ENCODE results near the gene GTF2H2C. TPM values are rescaled to one million over a fixed set of nuclear protein-coding genes. Genes with fewer than 3 reads are reported as not detected.
"Not testable (repeated sequence)": the region's sequence is repeated elsewhere in the genome, so short reads cannot be mapped to it uniquely, and the experiment has no call there.

GTF2H2C gene
- polyA plus RNA-seq (ENCODE audit: insufficient read length in 10 of 10): 10 to 100 TPM; 22.4 to 53.3 (median 28.1) TPM
- long read RNA-seq, donor 1, partial matches to known transcripts: 0 of 1 reads
- long read RNA-seq, donor 1, other reads (novel, unspliced or antisense): 0 of 1 reads
- long read RNA-seq, donor 2, partial matches to known transcripts: 0 of 1 reads
- long read RNA-seq, donor 2, other reads (novel, unspliced or antisense): 0 of 1 reads
- long read RNA-seq, donor 3: 0 reads
- long read RNA-seq, donor 4, partial matches to known transcripts: 0 of 5 reads
- long read RNA-seq, donor 4, other reads (novel, unspliced or antisense): 0 of 5 reads
- long read RNA-seq, donor 5, partial matches to known transcripts: 0 of 1 reads
- long read RNA-seq, donor 5, other reads (novel, unspliced or antisense): 0 of 1 reads
- long read RNA-seq, donor 6, partial matches to known transcripts: 0 of 1 reads
- long read RNA-seq, donor 6, other reads (novel, unspliced or antisense): 0 of 1 reads
- long read RNA-seq, donor 7, partial matches to known transcripts: 0 of 1 reads
- long read RNA-seq, donor 7, other reads (novel, unspliced or antisense): 0 of 1 reads
- long read RNA-seq, donor 8, partial matches to known transcripts: 0 of 1 reads
- long read RNA-seq, donor 8, other reads (novel, unspliced or antisense): 0 of 1 reads
- long read RNA-seq, donor 9: 0 reads

DNA sequence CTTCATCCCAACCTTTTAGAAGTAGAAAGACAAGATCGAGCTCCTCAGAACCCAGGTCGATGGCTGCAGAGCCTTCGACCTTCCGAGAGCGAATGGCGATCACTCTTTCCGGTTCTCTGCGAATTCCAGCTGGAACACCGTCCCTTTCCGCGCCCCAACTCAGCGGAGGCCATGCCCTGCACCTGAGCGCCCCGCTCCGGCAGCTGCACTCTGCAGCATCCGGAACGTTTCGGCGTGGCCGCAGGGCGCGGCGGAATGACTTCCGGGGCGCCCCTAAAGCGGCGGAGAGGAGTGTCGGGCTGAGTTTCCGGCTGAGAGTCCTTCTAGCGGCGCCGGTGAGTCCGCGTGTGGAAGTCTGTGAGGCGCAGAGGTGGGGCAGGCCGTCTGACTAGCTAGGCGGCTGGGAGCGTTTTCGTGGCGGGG is at the start of gene GTF2H2C:
TSS of gene GTF2H2C (plus strand) at position 284 of the 423 bp plus-strand sequence. CDS start 4,942 bp downstream, outside the sequence.
- peak; percentile 37 to 78 (median 53) for DNase-seq

GRCh38 chr5:69510694-69511093 is 49.3 kb upstream of the GTF2H2C start:
- no peak for DNase-seq

DNA sequence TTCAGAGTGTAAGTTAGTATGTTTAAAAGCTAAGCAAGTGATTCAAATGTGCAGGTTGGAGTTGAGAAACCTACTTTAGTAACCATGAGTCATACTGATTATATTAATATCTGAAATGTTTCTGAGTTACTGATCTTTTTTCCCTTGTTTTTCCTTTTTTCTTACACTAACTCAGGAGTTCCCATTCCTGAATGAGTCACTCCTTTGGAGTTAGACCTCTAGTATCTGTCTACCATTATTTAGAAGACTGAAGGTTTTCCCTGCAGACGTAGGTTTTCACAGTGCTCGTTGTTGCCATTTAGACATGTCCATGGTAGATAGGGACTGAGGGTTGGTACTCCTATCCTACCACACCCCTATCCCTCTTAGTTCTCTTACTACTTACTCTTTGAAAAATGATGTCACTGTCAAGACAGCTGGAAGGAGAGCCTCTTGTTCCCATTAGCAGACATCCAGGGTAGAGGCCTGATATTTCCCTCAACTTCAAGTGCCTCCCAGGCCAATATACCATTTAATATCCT is 47.2 kb upstream of the GTF2H2C start:
- DNase-seq: peak in 1 of 3 donors; percentile 36

DNA sequence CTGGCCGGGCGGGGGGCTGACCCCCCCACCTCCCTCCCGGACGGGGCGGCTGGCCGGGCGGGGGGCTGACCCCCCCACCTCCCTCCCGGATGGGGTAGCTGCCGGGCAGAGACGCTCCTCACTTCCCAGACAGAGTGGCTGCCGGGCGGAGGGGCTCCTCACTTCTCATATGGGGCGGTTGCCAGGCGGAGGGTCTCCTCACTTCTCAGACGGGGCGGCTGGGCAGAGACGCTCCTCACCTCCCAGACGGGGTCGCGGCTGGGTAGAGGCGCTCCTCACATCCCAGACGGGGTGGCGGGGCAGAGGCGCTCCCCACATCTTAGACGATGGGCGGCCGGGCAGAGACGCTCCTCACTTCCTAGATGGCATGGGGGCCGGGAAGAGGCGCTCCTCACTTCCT is 44.4 kb upstream of the GTF2H2C start:
- DNase-seq: not testable (repeated sequence)

DNA sequence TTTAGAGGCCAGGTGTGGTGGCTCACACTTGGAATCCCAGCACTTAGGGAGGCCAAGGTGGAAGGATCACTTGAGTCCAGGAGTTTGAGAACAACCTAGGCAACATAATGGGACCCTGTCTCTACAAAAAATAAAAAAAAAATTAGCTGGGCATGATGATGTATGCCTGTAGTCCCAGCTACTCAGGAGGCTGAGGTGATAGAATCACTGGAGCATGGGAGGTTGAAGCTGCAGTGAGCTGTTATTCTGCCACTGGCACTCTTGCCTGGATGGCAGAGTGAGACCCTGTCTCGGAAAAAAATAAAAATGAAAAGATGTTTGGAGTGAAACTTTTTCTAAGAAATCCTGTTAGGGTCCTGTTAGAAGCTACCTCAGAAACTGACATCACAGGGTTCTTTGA is 43.2 kb upstream of the GTF2H2C start:
- no peak for DNase-seq

GRCh38 chr5:69517763-69518212 is 42.2 kb upstream of the GTF2H2C start:
- DNase-seq: no peak

DNA sequence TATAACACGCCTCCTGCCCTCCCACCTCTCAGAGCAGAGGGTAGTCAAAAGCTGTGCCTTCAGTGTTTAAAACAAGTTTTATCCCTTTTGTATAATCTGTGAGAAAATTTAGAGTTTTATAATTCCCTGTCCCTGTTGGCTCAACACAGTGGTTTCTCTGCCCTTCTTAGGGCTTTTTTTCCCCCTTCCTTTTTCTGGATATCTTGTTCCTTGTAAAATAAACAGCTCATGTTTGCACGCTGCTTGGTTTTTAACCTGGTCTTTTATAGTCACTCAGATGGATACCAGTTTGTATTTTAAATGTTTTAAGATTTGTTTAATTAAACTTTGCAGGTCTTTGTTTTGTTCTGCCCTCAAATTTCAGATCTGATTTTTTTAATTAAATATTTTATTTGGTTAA is 40.7 kb upstream of the GTF2H2C start:
- DNase-seq: no peak

GRCh38 chr5:69522035-69522434 is 38.0 kb upstream of the GTF2H2C start:
- DNase-seq: no peak

DNA sequence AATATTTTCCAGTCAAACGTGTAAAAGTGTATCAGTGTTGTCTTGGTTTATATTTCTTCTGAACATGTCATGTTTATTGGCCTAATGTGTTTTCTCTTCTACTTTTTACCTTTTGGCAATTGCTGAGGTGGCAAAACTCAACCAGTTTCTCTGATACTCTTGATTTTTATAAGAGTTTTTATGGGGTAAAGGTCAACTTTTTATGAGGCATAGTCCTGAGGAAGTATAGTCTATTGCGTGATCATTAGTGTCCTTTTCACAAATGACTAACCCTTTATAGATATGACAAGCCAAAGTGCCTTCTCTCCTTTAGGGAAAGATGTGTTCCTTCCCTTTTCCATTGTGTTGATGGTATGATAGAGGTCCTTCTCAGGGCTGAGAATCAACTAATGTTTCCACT is 34.5 kb upstream of the GTF2H2C start:
- no peak for DNase-seq

GRCh38 chr5:69526660-69527059 is 33.3 kb upstream of the GTF2H2C start:
- no peak for DNase-seq

DNA sequence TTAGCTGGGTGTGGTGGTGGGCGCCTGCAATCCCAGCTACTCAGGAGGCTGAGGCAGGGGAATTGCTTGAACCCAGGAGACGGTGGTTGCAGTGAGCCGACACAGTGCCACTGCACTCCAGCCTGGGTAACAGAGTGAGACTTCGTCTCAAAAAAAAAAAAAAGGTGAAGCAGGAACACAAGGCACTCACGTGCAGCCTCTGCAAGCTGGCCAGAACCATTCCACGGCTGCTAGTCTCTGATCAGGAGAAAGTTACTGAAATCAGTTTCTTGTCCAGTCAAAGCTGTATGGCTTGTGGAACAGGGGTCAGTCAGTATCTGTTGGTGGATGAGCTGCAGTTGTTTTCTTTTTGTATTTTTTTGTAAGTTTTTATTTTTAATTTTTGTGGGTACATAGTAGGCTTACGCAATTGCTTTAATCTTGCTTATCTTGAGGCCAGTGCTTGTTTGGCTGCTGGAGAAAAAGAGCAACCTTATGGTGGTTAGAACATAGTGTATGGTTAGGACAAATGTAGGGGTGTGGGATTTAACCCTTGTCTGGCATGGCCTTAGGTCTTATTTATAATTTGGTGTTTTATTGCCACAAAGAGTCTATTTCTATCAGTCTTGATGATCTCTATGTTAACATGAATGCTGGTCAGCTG is 32.7 kb upstream of the GTF2H2C start:
- no peak for DNase-seq

DNA sequence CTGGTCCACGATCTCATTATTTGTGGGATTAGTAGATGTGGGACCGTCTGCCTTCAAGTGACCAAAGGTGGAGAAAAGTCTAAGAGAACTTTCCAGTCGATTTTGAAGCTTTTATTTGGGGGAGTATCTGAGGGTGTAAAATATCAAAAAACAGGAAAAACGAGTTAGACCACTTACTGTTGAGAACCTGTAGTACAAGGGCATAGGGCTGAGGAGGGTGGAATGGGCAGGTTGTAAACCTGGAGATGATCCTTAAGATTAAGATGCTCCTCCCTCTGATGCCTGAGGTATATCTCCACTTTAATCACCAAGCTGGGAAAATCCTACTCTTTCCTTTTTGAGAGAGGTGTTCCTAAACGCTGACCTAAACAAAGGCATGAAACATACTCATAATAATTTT is 32.0 kb upstream of the GTF2H2C start:
- no peak for DNase-seq

- DNase-seq: no peak
Measured at GRCh38 chr5:69528609-69529008, 31.4 kb upstream of the GTF2H2C start.

GRCh38 chr5:69530561-69531405 is 29.2 kb upstream of the GTF2H2C start:
- DNase-seq: no peak

GRCh38 chr5:69531406-69531801 is 28.6 kb upstream of the GTF2H2C start:
- DNase-seq: no peak

- DNase-seq: not testable (repeated sequence)
Measured at GRCh38 chr5:69537911-69538310, 22.1 kb upstream of the GTF2H2C start.

DNA sequence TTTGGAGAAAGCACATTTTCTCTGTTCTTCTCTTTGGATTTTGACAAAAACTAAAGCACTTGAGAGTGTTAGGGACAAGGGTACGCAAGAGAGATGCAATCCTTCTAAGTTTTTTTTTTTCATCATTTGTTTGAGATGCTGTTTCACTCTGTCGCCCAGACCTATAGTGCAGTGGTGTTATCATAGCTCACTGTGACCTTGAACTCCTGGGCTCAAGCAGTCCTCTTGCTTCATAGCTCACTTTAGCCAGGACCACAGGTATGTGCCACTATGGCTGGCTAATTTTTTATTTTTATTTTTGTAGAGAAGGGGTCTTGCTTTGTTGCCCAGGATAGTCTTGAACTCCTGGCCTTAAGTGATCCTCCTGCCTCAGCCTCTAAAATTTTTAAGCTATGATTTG is 21.3 kb upstream of the GTF2H2C start:
- not testable (repeated sequence) for DNase-seq

DNA sequence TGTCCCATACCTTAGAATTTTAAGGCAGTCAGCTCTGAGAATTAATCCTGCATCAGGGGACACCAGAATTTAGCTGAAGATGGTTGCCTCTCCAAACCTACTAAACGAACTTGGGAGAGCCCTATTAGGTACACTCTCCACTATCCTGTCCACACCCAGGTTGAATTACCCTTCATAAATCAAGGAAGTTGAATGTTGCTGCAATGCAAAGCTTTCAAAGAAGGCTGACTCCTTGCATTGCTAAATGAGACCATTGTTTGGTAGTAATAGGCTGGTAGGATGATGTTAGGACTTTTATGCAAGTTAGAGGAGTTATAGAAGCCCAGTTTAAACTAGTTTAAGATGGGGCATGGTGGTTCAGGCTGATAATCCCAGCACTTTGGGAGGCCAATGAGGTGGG is 18.6 kb upstream of the GTF2H2C start:
- DNase-seq: not testable (repeated sequence)

- DNase-seq: not testable (repeated sequence)
Measured at GRCh38 chr5:69542838-69543618, 17.0 kb upstream of the GTF2H2C start.

- not testable (repeated sequence) for DNase-seq
Measured at GRCh38 chr5:69544602-69545001, 15.4 kb upstream of the GTF2H2C start.
